ENCODE measurements around the gene ASB10. TPM values are rescaled to one million over a fixed set of nuclear protein-coding genes. Genes with fewer than 3 reads are reported as not detected.

ASB10 gene
- total RNA-seq, 1 donor from 2014 or later, result not detected

DNA sequence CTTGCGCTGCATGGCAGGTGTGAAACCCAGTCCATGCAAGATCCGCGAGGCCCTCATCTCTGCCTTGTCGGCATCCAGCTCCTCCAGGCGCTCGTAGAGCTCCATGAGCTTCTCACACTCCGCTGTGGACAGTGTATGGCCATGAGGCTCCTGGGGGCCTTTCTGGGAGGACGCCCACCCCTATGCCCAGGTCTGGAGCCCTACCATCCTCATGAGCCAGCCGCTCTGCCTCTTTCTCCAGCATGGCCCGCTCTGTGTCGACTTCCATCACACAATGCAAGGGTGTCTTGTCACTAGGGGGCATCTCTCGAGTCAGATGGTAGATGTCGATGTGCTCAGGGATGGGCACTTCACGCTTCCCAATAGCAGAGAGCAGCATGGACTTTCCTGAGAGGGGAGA is 36.7 kb upstream of the ASB10 start:
- Mint-ChIP-seq H3K27ac (ENCODE audit: unreplicated experiment) (no peak overlapping the region), H3K4me1 (ENCODE audit: unreplicated experiment) (peaks cover 33% of the 10 kb centered on the region), H3K9me3 (ENCODE audit: unreplicated experiment) (no peaks in the 10 kb centered on the region), H3K27me3 (ENCODE audit: unreplicated experiment) (no peaks in the 10 kb centered on the region), H3K4me3 (ENCODE audit: unreplicated experiment) (no peak overlapping the region), H3K36me3 (ENCODE audit: unreplicated experiment) (peaks cover 34% of the 10 kb centered on the region)
- TF ChIP-seq, protein P1, sequence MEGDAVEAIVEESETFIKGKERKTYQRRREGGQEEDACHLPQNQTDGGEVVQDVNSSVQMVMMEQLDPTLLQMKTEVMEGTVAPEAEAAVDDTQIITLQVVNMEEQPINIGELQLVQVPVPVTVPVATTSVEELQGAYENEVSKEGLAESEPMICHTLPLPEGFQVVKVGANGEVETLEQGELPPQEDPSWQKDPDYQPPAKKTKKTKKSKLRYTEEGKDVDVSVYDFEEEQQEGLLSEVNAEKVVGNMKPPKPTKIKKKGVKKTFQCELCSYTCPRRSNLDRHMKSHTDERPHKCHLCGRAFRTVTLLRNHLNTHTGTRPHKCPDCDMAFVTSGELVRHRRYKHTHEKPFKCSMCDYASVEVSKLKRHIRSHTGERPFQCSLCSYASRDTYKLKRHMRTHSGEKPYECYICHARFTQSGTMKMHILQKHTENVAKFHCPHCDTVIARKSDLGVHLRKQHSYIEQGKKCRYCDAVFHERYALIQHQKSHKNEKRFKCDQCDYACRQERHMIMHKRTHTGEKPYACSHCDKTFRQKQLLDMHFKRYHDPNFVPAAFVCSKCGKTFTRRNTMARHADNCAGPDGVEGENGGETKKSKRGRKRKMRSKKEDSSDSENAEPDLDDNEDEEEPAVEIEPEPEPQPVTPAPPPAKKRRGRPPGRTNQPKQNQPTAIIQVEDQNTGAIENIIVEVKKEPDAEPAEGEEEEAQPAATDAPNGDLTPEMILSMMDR (IDR thresholded peaks at IDR 0.05), result no peak
- no peak for DNase-seq (ENCODE audit: extremely low spot score, unreplicated experiment)

DNA sequence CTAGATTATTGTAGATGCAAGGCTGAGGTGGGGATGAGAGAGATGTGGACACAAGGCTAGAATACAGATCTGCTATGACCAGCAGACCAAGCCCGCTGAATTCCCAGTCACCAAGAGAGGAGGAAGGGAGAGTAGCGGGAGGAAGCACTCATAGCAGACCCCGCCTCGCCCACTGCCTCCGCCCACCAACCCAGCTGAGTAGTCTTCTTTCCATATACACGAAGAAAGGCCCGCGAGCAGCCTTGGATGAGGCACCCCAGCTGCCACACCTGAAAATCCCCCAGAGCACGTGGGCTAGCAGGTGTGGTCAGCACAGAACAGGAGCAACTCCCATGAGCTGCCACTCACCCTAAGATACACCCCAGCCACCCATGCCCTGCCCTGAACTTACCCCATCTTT is 31.1 kb upstream of the ASB10 start:
- H3K27ac Mint-ChIP-seq (ENCODE audit: unreplicated experiment), result no peak overlapping the region

DNA sequence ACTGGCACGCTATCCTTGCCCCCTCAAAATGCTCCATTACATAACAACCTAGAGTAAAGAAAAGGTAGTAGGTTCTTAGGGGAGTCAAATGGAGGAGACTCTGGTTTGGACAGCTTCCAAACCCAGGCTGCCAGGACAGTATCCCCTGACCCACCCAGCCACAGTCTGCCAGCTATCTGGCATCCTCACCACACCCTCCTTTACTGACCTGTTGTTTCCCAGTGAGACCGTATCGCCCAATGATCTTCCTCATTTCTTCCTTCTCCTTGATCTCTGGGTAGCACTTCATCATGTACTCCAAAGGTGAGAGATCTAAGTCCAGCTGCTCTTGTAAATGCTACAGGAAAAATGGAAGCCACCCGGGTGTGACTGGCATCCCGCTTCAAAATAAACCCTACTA is 28.3 kb upstream of the ASB10 start:
- DNase-seq (ENCODE audit: extremely low spot score, unreplicated experiment), result no peak
- Mint-ChIP-seq H3K4me1 (ENCODE audit: unreplicated experiment) (no peaks in the 10 kb centered on the region), H3K4me3 (ENCODE audit: unreplicated experiment) (no peak overlapping the region), H3K27ac (ENCODE audit: unreplicated experiment) (no peak overlapping the region), H3K27me3 (ENCODE audit: unreplicated experiment) (no peaks in the 10 kb centered on the region), H3K9me3 (ENCODE audit: unreplicated experiment) (no peaks in the 10 kb centered on the region), H3K36me3 (ENCODE audit: unreplicated experiment) (peaks cover 45% of the 10 kb centered on the region)
- TF ChIP-seq, protein P1 (IDR thresholded peaks at IDR 0.05), result no peak

More for the DNA sequence above, 31.1 kb upstream of the ASB10 start:
- TF ChIP-seq, protein P1 (IDR thresholded peaks at IDR 0.05), result no peak
- H3K36me3 Mint-ChIP-seq (ENCODE audit: unreplicated experiment), result peaks cover 55% of the 10 kb centered on the region
- no peaks in the 10 kb centered on the region for H3K27me3 Mint-ChIP-seq (ENCODE audit: unreplicated experiment)
- DNase-seq (ENCODE audit: extremely low spot score, unreplicated experiment), result no peak
- no peak overlapping the region for H3K4me3 Mint-ChIP-seq (ENCODE audit: unreplicated experiment)
- no peaks in the 10 kb centered on the region for H3K4me1 Mint-ChIP-seq (ENCODE audit: unreplicated experiment)
- no peaks in the 10 kb centered on the region for H3K9me3 Mint-ChIP-seq (ENCODE audit: unreplicated experiment)

DNA sequence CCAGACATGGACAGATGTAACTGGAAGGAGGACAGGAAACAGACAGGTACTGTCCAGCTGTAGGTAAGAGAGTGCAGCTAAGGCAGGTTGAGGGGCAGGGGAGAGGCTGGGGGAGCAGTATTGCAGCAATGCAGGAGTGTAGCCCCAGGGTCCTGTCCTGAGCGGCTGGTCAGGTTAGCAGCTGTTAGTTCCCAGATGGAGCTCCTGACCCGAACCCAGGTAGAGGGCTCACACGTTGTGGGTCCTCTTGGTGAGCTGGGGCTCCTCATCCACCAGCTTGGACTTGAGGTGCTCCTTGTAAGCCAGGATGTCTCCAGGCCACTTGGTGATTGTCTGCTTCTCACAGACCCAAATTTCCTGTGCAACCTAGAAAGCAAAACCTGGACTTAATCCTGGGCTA is 26.8 kb upstream of the ASB10 start:
- Mint-ChIP-seq H3K27me3 (ENCODE audit: unreplicated experiment) (no peaks in the 10 kb centered on the region), H3K27ac (ENCODE audit: unreplicated experiment) (no peak overlapping the region), H3K4me3 (ENCODE audit: unreplicated experiment) (no peak overlapping the region), H3K36me3 (ENCODE audit: unreplicated experiment) (peaks cover 38% of the 10 kb centered on the region), H3K9me3 (ENCODE audit: unreplicated experiment) (no peaks in the 10 kb centered on the region), H3K4me1 (ENCODE audit: unreplicated experiment) (no peaks in the 10 kb centered on the region)
- no peak for DNase-seq (ENCODE audit: extremely low spot score, unreplicated experiment)
- TF ChIP-seq, protein P1 (IDR thresholded peaks at IDR 0.05), result no peak

DNA sequence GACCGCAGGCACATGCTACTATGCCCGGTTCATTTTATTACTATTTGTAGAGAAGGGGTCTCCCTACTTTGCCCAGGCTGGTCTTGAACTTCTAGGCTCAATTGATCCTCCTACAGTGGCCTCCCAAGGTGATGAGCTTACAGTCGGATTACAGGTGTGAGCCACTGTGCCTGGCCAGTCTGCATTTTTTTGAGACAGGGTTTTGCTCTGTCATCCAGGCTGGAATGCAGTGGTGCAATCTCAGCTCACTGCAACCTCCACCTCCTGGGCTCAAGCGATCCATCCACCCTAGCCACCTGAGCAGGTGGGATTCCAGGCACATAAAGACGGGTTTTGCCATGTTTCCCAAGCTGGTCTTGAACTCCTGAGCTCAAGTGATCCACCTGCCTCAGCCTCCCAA is 25.6 kb upstream of the ASB10 start:
- Mint-ChIP-seq H3K36me3 (ENCODE audit: unreplicated experiment) (peaks cover 27% of the 10 kb centered on the region), H3K9me3 (ENCODE audit: unreplicated experiment) (no peaks in the 10 kb centered on the region), H3K27me3 (ENCODE audit: unreplicated experiment) (no peaks in the 10 kb centered on the region), H3K27ac (ENCODE audit: unreplicated experiment) (no peak overlapping the region), H3K4me3 (ENCODE audit: unreplicated experiment) (no peak overlapping the region), H3K4me1 (ENCODE audit: unreplicated experiment) (no peaks in the 10 kb centered on the region)
- TF ChIP-seq, protein P1 (IDR thresholded peaks at IDR 0.05), result no peak
- no peak for DNase-seq (ENCODE audit: extremely low spot score, unreplicated experiment)

All from osteocyte (in vitro differentiated cells).